Activated T-helper 17 cell treated with anti-CD3 and anti-CD28 coated beads, Interleukin-2, amount 50 U/mL, for 72 hours (primary cell): ENCODE data around the gene SNRPD3. TPM values are rescaled to one million over a fixed set of nuclear protein-coding genes. Genes with fewer than 3 reads are reported as not detected.

Experiments used
- ATAC-seq: fragments of 150-1000 bp; cut with Tn5 transposase; replicated peaks from 2 replicates; pipeline ENCODE4 v1.10.0; 2021; ENCODE audit warnings: mild to moderate bottlenecking, moderate library complexity
- H3K27ac Mint-ChIP-seq: one replicate; pipeline ENCODE4 v1.8.0; 2022; ENCODE audit warnings: mixed read lengths
- H3K27me3 Mint-ChIP-seq: one replicate; pipeline ENCODE4 v1.8.0; 2022; ENCODE audit warnings: mixed read lengths
- H3K36me3 Mint-ChIP-seq: one replicate; pipeline ENCODE4 v1.8.0; 2022; ENCODE audit warnings: low read depth, mild to moderate bottlenecking, mixed read lengths
- H3K4me1 Mint-ChIP-seq: one replicate; pipeline ENCODE4 v1.8.0; 2022; ENCODE audit warnings: mixed read lengths
- H3K4me3 Mint-ChIP-seq: one replicate; pipeline ENCODE4 v1.8.0; 2022; ENCODE audit warnings: mild to moderate bottlenecking, mixed read lengths
- H3K9me3 Mint-ChIP-seq: one replicate; pipeline ENCODE4 v1.8.0; 2022; ENCODE audit warnings: mixed read lengths
- total RNA-seq, 2 donors: library from RNA; stranded (reverse); gene quantifications; one replicate each; pipeline ENCODE4 v1.2.3, GENCODE V29; 2022

SNRPD3 gene
- total RNA-seq = 100 to 1,000 TPM in 1 of 2 donors, 10 to 100 TPM in 1; 81.1 to 128 TPM

- H3K9me3 Mint-ChIP-seq = no peaks in the 10 kb centered on the region
Observed at GRCh38 chr22:24555165-24556039, at the start of gene SNRPD3. Gene SNRPD3, plus strand, starts transcription at chr22:24555999. Its CDS starts 1,676 bp downstream, at chr22:24557675.

GRCh38 chr22:24506802-24507438 is 48.9 kb upstream of the SNRPD3 start:
- ATAC-seq = no peak
- Mint-ChIP-seq H3K4me3 (no peak overlapping the region), H3K36me3 (no peaks in the 10 kb centered on the region), H3K27ac (no peak overlapping the region), H3K4me1 (no peaks in the 10 kb centered on the region), H3K9me3 (no peaks in the 10 kb centered on the region), H3K27me3 (peaks cover 4% of the 10 kb centered on the region)

More at GRCh38 chr22:24555165-24556039, at the start of gene SNRPD3:
- Mint-ChIP-seq H3K4me3 (peak within 1 kb of the TSS; percentile 95), H3K4me1 (peaks cover 43% of the 10 kb centered on the region), H3K36me3 (peaks cover 89% of the 10 kb centered on the region), H3K27me3 (no peaks in the 10 kb centered on the region), H3K27ac (peak within 1 kb of the TSS; percentile 95)
- peak; percentile 90 for ATAC-seq

- Mint-ChIP-seq H3K27ac (no peak overlapping the region), H3K4me1 (no peaks in the 10 kb centered on the region), H3K4me3 (no peak overlapping the region), H3K36me3 (no peaks in the 10 kb centered on the region), H3K9me3 (no peaks in the 10 kb centered on the region), H3K27me3 (peaks cover 4% of the 10 kb centered on the region)
- ATAC-seq = no peak
Observed at GRCh38 chr22:24507716-24508115, 48.1 kb upstream of the SNRPD3 start.

- peak; percentile 28 for ATAC-seq
- Mint-ChIP-seq H3K4me3 (no peak overlapping the region), H3K9me3 (no peaks in the 10 kb centered on the region)
Observed at GRCh38 chr22:24510637-24511625, 44.9 kb upstream of the SNRPD3 start.

GRCh38 chr22:24512043-24512442 is 43.8 kb upstream of the SNRPD3 start:
- Mint-ChIP-seq H3K4me3 (no peak overlapping the region), H3K36me3 (no peaks in the 10 kb centered on the region)
- ATAC-seq = no peak

More at GRCh38 chr22:24510637-24511625, 44.9 kb upstream of the SNRPD3 start:
- H3K27ac Mint-ChIP-seq = no peak overlapping the region
- H3K4me1 Mint-ChIP-seq = no peaks in the 10 kb centered on the region
- peaks cover 4% of the 10 kb centered on the region for H3K27me3 Mint-ChIP-seq
- no peaks in the 10 kb centered on the region for H3K36me3 Mint-ChIP-seq

GRCh38 chr22:24513378-24514240 is 42.2 kb upstream of the SNRPD3 start:
- no peaks in the 10 kb centered on the region for H3K4me1 Mint-ChIP-seq
- H3K36me3 Mint-ChIP-seq = no peaks in the 10 kb centered on the region
- H3K9me3 Mint-ChIP-seq = no peaks in the 10 kb centered on the region
- H3K27ac Mint-ChIP-seq = no peak overlapping the region
- peaks cover 7% of the 10 kb centered on the region for H3K27me3 Mint-ChIP-seq
- ATAC-seq = no peak
- H3K4me3 Mint-ChIP-seq = no peak overlapping the region

More at GRCh38 chr22:24512043-24512442, 43.8 kb upstream of the SNRPD3 start:
- Mint-ChIP-seq H3K4me1 (no peaks in the 10 kb centered on the region), H3K27ac (no peak overlapping the region), H3K27me3 (peaks cover 5% of the 10 kb centered on the region), H3K9me3 (no peaks in the 10 kb centered on the region)

- Mint-ChIP-seq H3K36me3 (no peaks in the 10 kb centered on the region), H3K4me3 (no peak overlapping the region), H3K27me3 (peaks cover 4% of the 10 kb centered on the region), H3K27ac (no peak overlapping the region), H3K9me3 (no peaks in the 10 kb centered on the region), H3K4me1 (no peaks in the 10 kb centered on the region)
- ATAC-seq = peak; percentile 64
Observed at GRCh38 chr22:24514241-24515026, 41.4 kb upstream of the SNRPD3 start.

- H3K36me3 Mint-ChIP-seq = no peaks in the 10 kb centered on the region
- H3K4me1 Mint-ChIP-seq = no peaks in the 10 kb centered on the region
- peaks cover 4% of the 10 kb centered on the region for H3K27me3 Mint-ChIP-seq
- H3K27ac Mint-ChIP-seq = no peak overlapping the region
- H3K9me3 Mint-ChIP-seq = no peaks in the 10 kb centered on the region
- ATAC-seq = no peak
- H3K4me3 Mint-ChIP-seq = no peak overlapping the region
Observed at GRCh38 chr22:24515027-24515338, 40.8 kb upstream of the SNRPD3 start.

- peaks cover 4% of the 10 kb centered on the region for H3K27me3 Mint-ChIP-seq
- no peak overlapping the region for H3K4me3 Mint-ChIP-seq
- H3K27ac Mint-ChIP-seq = no peak overlapping the region
- H3K9me3 Mint-ChIP-seq = no peaks in the 10 kb centered on the region
- H3K36me3 Mint-ChIP-seq = no peaks in the 10 kb centered on the region
- H3K4me1 Mint-ChIP-seq = no peaks in the 10 kb centered on the region
- no peak for ATAC-seq
Observed at GRCh38 chr22:24516301-24516737, 39.5 kb upstream of the SNRPD3 start.

- no peaks in the 10 kb centered on the region for H3K36me3 Mint-ChIP-seq
- H3K27me3 Mint-ChIP-seq = peaks cover 4% of the 10 kb centered on the region
- no peak overlapping the region for H3K4me3 Mint-ChIP-seq
- H3K9me3 Mint-ChIP-seq = no peaks in the 10 kb centered on the region
- ATAC-seq = no peak
- H3K4me1 Mint-ChIP-seq = no peaks in the 10 kb centered on the region
- H3K27ac Mint-ChIP-seq = no peak overlapping the region
Observed at GRCh38 chr22:24517446-24517845, 38.4 kb upstream of the SNRPD3 start.

GRCh38 chr22:24518228-24518627 is 37.6 kb upstream of the SNRPD3 start:
- peaks cover 4% of the 10 kb centered on the region for H3K27me3 Mint-ChIP-seq
- no peaks in the 10 kb centered on the region for H3K4me1 Mint-ChIP-seq
- no peaks in the 10 kb centered on the region for H3K36me3 Mint-ChIP-seq
- no peak overlapping the region for H3K4me3 Mint-ChIP-seq
- H3K9me3 Mint-ChIP-seq = no peaks in the 10 kb centered on the region
- no peak overlapping the region for H3K27ac Mint-ChIP-seq
- no peak for ATAC-seq

- peaks cover 4% of the 10 kb centered on the region for H3K27me3 Mint-ChIP-seq
- H3K4me1 Mint-ChIP-seq = no peaks in the 10 kb centered on the region
- H3K36me3 Mint-ChIP-seq = no peaks in the 10 kb centered on the region
- no peaks in the 10 kb centered on the region for H3K9me3 Mint-ChIP-seq
- no peak overlapping the region for H3K27ac Mint-ChIP-seq
- no peak for ATAC-seq
- H3K4me3 Mint-ChIP-seq = no peak overlapping the region
Observed at GRCh38 chr22:24518771-24519485, 36.9 kb upstream of the SNRPD3 start.
